Measurements from ENCODE around the gene SCD.

DNA sequence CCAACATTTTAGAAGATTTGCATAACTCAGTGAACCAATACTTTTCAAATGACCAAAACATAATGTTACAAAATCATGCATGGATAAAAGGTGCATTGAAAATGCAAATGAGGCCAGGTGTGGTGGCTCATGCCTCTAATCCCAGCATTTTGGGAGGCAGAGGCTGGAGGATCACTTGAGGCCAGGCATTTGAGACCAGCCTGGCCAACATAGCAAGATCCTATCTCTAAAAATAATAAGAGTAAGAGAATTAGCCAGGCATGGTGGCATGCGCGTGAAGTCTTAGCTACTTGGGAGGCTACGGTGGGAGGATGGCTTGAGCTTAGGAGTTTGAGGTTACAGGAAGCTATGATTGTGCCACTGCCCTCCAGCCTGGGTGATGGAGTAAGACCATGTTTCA is 33.4 kb downstream of the SCD start:
- TF ChIP-seq CTCF (conservative IDR thresholded peaks at IDR 0.05 in 1 of 2, IDR thresholded peaks at IDR 0.05 in 1 of 2; ENCODE audit: extremely low read depth in 1 of 2, insufficient read depth in 1 of 2, low read depth in 1 of 2, low read length in 2 of 2): no peak
- no peak for TF ChIP-seq EZH2 (IDR thresholded peaks at IDR 0.05; ENCODE audit: borderline replicate concordance, low read length)
